ENCODE measurements around the gene STAG1. TPM values are rescaled to one million over a fixed set of nuclear protein-coding genes. Genes with fewer than 3 reads are reported as not detected.
"Not testable (repeated sequence)": the region's sequence is repeated elsewhere in the genome, so short reads cannot be mapped to it uniquely, and the experiment has no call there.

STAG1 gene
- 10 to 100 TPM; 11.8 to 22.6 (median 14.6) TPM for polyA plus RNA-seq

DNA sequence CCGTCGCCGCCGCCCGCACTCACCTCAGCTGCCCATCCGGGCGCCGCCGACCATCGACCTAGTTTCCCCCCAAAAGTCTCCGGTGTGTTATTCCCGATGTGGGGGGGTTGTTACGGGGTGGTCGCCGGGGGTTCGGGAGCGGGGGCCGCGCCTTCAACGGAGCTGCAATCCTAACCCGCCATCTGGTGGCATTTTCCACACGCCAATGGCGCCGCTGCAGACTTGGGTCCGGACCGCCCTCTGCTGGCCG, at the start of gene STAG1:
Gene STAG1, minus strand, starts transcription at position 207 of the 250 bp plus-strand sequence. CDS start 121,480 bp downstream, outside the sequence.
- H3K27ac Mint-ChIP-seq, result peak within 1 kb of the TSS; percentile 95 to 99 (median 98)
- H3K27me3 Mint-ChIP-seq (ENCODE audit: low read depth in 3 of 3), result peaks cover 13 to 25% (median 18%) of the 10 kb centered on the region in 3 donors
- H3K36me3 Mint-ChIP-seq, result no peaks in the 10 kb centered on the region
- peaks cover 48 to 49% of the 10 kb centered on the region in 2 donors for H3K4me1 Mint-ChIP-seq
- no peak for DNase-seq
- no peaks in the 10 kb centered on the region for H3K9me3 Mint-ChIP-seq
- H3K4me3 Mint-ChIP-seq, result peak within 1 kb of the TSS; percentile 95 to 98 (median 97)

DNA sequence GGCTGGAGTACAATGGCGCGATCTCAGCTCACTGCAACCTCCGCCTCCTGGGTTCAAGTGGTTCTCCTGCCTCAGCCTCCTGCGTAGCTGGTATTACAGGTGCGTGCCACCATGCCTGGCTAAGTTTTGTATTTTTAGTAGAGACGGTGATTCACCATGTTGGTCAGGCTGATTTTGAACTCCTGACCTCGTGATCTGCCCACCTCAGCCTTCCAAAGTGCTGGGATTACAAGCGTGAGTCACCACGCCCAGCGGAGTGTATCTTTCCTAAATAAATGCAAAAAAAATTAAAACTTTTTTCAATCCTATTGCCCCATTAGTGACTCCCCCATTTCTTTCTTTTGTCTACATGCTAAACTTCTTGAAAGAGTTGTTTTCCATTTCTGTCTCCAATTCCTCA, 49.0 kb upstream of the STAG1 start:
- H3K9me3 Mint-ChIP-seq; H3K27me3 Mint-ChIP-seq (ENCODE audit: low read depth in 3 of 3); DNase-seq; H3K27ac Mint-ChIP-seq; H3K4me3 Mint-ChIP-seq; H3K36me3 Mint-ChIP-seq: not testable (repeated sequence)
- peaks cover 19 to 24% of the 10 kb centered on the region in 2 donors for H3K4me1 Mint-ChIP-seq

DNA sequence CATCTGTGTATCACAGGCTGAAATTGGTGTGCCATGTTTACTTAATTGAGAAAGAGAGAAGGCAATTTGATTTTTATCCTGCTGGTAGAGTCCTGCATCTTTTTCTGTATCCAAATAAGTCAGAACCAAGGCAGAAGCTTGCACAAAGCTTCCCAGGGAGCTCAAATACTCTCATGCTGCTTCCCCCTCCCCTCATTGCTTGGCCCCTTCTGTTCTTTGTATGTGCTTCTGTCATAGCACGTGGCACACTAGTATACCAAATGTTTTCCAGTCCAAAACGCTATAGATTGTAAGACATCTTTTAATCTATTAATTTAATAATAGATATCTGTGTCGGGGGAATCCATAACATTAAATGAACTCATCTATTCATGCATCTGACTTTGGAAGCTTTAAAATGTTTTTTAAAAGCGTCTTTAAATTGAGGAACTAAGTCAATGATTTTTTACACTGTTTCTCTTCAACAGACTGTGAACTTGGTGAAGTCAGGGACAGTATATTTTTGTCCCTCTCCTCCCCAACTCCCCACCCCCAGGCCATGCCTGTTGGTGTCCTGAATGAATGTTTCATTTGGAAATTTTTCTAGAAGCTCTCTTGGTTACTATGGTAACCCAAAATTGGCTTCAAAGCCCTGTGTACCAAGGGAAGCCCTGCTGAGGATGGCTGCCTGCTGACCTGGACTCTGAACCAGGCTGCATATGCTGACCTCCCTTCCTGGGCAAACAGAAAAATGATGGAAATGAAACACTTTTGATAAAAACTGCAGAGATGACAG, 40.6 kb upstream of the STAG1 start:
- Mint-ChIP-seq H3K27ac (no peak overlapping the region), H3K4me3 (no peak overlapping the region)

DNA sequence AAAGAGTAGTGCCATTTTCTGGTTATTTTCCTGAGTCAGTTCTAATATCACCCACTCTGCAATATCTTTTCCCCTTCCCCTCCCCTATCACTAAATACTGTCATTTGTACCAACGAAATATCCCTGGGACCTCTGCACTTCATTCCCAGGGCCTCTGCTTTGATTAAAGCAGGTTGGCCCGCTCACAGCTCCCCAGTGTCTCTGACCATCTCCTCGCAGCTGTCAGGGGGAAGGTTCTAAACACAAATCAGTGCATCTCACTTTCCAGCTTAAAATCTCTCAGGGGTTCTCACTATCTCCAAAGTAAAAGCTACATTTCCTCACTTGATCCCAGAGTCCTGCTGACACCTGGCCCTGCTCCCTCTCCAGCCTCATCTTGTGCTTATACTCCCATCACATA, 38.6 kb upstream of the STAG1 start:
- Mint-ChIP-seq H3K4me3 (no peak overlapping the region), H3K36me3 (no peaks in the 10 kb centered on the region), H3K27ac (no peak overlapping the region), H3K4me1 (peaks cover 15 to 18% of the 10 kb centered on the region in 2 donors), H3K27me3 (ENCODE audit: low read depth in 3 of 3) (peaks cover 0 to 4% (median 2%) of the 10 kb centered on the region in 3 donors), H3K9me3 (no peaks in the 10 kb centered on the region)
- DNase-seq, result no peak

More for the DNA sequence above, 40.6 kb upstream of the STAG1 start:
- Mint-ChIP-seq H3K9me3 (no peaks in the 10 kb centered on the region), H3K36me3 (no peaks in the 10 kb centered on the region), H3K4me1 (peaks cover 0 to under 1% of the 10 kb centered on the region in 2 donors), H3K27me3 (ENCODE audit: low read depth in 3 of 3) (peaks cover 0 to 4% (median 2%) of the 10 kb centered on the region in 3 donors)
- no peak for DNase-seq

DNA sequence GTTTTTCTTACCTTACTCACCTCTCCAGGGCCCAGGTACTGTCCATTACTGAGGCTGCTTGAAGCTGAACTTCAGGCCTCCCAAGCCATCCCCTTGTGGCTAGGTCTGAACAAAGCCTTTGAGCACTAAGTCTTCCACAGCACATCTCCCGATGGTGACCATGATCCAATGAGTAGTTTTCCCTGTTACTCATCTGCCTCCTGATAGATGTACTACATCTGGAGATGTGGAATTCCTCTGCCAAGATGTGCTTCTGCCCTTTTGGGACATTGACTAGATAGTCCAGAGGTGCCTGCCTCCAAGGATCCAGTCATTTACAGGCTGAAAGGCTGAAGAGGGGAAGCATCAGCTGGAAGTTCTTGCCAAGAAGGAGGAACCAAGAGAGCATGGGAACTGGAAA, 37.8 kb upstream of the STAG1 start:
- DNase-seq, result no peak
- Mint-ChIP-seq H3K9me3 (no peaks in the 10 kb centered on the region), H3K36me3 (no peaks in the 10 kb centered on the region), H3K27ac (no peak overlapping the region), H3K27me3 (ENCODE audit: low read depth in 3 of 3) (peaks cover 0 to 4% (median 0%) of the 10 kb centered on the region in 3 donors), H3K4me3 (no peak overlapping the region), H3K4me1 (peaks cover 15 to 18% of the 10 kb centered on the region in 2 donors)

DNA sequence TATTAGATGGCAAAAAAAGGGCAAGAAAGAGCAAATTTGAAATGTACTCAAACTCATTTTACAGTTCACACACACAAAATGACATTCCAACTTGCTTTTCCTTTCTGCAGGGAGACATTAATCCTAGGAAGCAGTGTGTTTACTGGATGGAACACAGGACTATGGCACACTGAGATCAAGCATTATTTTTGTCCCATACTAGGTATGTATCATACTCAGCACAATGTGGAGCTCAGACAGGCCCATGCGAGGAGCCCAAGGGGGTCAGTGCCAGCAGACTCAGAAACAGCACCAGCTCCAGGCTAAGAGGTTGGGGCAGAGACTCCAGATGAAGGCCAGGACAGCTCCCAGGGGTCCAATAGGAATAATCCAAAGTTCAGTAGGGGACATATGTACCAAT, 36.0 kb upstream of the STAG1 start:
- Mint-ChIP-seq H3K27ac (no peak overlapping the region), H3K27me3 (ENCODE audit: low read depth in 3 of 3) (peaks cover 0 to 4% (median 0%) of the 10 kb centered on the region in 3 donors), H3K9me3 (no peaks in the 10 kb centered on the region), H3K36me3 (no peaks in the 10 kb centered on the region), H3K4me3 (no peak overlapping the region), H3K4me1 (peaks cover 15 to 18% of the 10 kb centered on the region in 2 donors)
- DNase-seq, result no peak

DNA sequence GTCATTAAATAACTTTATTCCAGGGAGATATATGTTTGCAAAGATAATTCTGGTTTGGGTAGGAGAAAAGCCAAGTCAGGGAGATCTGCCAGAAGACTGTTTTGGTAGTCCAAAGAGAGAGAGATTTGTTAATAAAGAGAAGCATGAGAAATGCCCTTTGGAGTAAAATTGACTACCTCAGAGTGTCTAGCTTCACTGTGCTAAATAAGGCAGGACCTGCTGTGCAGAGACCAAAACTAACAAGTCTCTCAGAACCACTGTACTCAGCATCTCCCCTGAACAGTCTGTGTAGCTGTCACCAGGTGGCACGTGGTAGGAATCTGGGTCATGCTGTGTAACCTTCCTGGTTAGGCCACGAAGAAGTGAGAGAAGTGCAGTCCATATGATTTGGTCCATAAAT, 35.2 kb upstream of the STAG1 start:
- DNase-seq, result peak; percentile 19 to 59 (median 44)
- Mint-ChIP-seq H3K4me3 (peak overlapping the region in 2 of 5 donors; percentile 31 to 33), H3K27ac (peak overlapping the region; percentile 44 to 76 (median 69))

DNA sequence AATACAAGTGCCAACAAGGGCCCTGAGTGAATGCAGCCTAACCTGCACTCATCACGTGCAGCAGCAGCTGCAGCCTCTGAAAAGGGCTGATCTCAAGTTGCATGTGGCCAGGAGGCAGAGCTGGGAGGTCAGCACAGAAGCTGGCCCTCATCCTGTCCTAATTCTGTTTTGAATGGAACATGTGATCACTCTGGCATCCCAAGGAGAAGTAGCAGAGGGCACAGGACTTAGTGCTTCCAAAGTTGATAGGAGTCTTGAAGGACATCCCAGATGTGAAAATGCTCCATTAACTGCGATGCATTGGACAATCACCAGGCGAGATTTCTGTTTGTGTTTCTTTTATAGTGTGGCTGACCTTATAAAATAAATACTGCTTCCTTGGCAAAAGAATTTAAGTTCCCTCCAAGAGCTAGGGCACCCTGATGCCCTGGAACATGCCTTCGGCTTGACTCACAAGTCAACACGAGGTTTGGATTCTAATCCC, 31.6 kb upstream of the STAG1 start:
- no peaks in the 10 kb centered on the region for H3K36me3 Mint-ChIP-seq
- no peak overlapping the region for H3K4me3 Mint-ChIP-seq
- peaks cover 15 to 18% of the 10 kb centered on the region in 2 donors for H3K4me1 Mint-ChIP-seq
- H3K9me3 Mint-ChIP-seq, result no peaks in the 10 kb centered on the region
- no peak for DNase-seq
- peaks cover 0 to 2% (median 0%) of the 10 kb centered on the region in 3 donors for H3K27me3 Mint-ChIP-seq (ENCODE audit: low read depth in 3 of 3)
- H3K27ac Mint-ChIP-seq, result no peak overlapping the region

More for the DNA sequence above, 35.2 kb upstream of the STAG1 start:
- H3K4me1 Mint-ChIP-seq, result peaks cover 15 to 18% of the 10 kb centered on the region in 2 donors
- H3K36me3 Mint-ChIP-seq, result no peaks in the 10 kb centered on the region
- no peaks in the 10 kb centered on the region for H3K9me3 Mint-ChIP-seq
- peaks cover 0 to 1% (median 0%) of the 10 kb centered on the region in 3 donors for H3K27me3 Mint-ChIP-seq (ENCODE audit: low read depth in 3 of 3)

DNA sequence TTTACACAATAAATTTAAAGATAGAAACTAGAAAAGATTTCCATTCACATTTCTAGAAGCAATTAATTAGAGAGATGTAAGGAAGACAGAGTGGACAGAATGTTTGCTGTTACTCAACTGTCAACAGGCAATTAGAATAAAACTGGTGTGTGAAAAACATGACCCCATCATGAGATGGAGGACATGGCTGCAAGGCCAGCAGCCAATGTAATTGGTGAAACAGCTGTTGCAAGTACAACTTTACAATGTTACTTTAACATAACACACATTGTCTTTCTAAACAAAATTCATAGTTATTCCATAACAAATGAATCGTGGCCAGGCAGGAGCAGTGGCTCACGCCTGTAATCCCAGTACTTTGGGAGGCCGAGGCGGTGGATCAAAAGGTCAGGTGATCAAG, 28.6 kb upstream of the STAG1 start:
- Mint-ChIP-seq H3K9me3 (no peaks in the 10 kb centered on the region), H3K4me1 (no peaks in the 10 kb centered on the region), H3K27me3 (ENCODE audit: low read depth in 3 of 3) (peaks cover 0 to 2% (median 0%) of the 10 kb centered on the region in 3 donors)

DNA sequence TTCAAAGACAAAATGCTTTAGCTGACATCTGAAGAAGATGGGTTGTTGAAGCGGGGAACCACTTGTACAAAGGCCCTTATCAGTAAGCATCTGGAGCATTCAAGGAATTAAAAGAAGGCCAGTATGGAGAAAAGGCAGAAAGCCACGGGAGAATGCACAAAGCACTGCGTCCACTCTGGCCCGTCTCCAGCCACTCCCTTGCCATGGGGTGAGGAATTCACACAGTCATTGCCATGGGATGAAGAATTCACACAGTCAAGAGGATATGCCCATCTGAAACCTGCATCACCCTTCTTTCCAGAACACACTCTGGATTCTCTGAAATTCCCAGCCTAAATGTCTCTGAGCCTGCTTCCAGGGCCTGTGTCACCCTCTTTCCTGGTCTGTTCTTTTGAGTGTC, 26.7 kb upstream of the STAG1 start:
- H3K36me3 Mint-ChIP-seq, result no peaks in the 10 kb centered on the region
- H3K27me3 Mint-ChIP-seq (ENCODE audit: low read depth in 3 of 3), result peaks cover 0 to 2% (median 0%) of the 10 kb centered on the region in 3 donors
- H3K4me3 Mint-ChIP-seq, result no peak overlapping the region
- no peak for DNase-seq
- H3K27ac Mint-ChIP-seq, result no peak overlapping the region
- H3K4me1 Mint-ChIP-seq, result no peaks in the 10 kb centered on the region
- no peaks in the 10 kb centered on the region for H3K9me3 Mint-ChIP-seq

More for the DNA sequence above, 28.6 kb upstream of the STAG1 start:
- no peaks in the 10 kb centered on the region for H3K36me3 Mint-ChIP-seq
- no peak overlapping the region for H3K27ac Mint-ChIP-seq
- no peak for DNase-seq
- H3K4me3 Mint-ChIP-seq, result no peak overlapping the region

DNA sequence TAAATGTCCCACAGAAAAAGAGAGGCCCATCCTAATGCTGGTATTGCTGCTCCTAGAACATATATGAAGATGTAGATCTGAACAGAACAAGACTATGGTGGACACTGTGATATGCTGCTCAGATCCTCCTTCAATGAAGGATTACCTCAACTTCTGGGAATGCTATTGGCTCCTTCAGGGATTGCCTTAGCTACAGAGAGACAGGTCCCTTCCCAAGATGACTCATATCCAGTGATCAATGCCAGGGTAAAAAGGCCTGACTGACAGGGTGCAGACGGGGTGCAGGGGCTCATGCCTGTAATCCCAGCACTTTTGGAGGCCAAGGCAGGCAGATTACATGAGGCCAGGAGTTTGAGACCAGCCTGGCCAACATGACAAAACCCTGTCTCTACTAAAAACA, 20.5 kb upstream of the STAG1 start:
- H3K9me3 Mint-ChIP-seq, result no peaks in the 10 kb centered on the region
- H3K27me3 Mint-ChIP-seq (ENCODE audit: low read depth in 3 of 3), result no peaks in the 10 kb centered on the region
- H3K27ac Mint-ChIP-seq, result no peak overlapping the region
- no peaks in the 10 kb centered on the region for H3K4me1 Mint-ChIP-seq
- DNase-seq, result no peak
- no peaks in the 10 kb centered on the region for H3K36me3 Mint-ChIP-seq
- H3K4me3 Mint-ChIP-seq, result no peak overlapping the region

DNA sequence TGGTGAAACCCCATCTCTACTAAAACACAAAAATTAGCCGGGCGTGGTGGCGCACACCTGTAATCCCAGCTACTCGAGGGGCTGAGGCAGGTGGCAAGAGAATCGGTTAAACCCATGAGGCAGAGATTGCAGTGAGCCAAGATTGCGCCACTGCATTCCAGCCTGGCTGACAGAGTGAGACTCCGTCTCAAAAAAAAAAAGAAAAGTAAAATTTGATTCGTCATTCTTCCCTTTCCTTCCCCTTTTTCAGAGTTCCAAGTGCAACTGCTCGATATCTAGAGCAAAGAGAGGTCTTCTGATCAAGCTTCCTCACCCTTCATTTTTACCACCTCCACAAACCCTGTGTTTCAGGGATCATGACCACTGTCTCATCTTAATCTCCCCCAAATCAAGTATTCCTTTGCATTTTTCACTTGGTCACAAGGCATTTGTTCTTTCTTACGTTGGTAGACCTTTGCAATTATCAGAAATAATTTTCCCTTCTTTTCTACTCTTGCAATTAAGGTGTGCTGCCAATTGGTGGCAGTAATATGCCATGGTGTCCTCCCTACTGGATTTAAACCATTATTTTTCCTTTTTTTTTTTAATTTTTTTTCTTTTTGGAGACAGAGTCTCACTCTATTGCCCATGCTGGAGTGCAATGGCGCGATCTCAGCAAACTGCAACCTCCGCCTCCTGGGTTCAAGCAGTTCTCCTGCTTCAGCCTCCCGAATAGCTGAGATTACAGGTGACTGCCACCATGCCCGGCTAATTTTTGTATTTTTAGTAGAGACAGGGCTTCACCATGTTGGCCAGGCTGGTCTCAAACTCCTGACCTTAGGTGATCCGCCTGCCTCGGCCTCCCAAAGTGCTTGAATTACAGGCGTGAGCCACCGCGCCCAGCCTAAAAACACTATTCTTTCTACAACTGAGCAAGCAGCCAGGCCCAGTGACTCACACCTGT, 6.3 kb upstream of the STAG1 start:
- not testable (repeated sequence) for H3K36me3 Mint-ChIP-seq; H3K9me3 Mint-ChIP-seq; H3K4me3 Mint-ChIP-seq; H3K27me3 Mint-ChIP-seq (ENCODE audit: low read depth in 3 of 3)
- Mint-ChIP-seq H3K27ac (peak overlapping the region in 1 of 6 donors; percentile 2), H3K4me1 (peaks cover 17 to 19% of the 10 kb centered on the region in 2 donors)
- DNase-seq, result peak in 1 of 3 donors; percentile 18

DNA sequence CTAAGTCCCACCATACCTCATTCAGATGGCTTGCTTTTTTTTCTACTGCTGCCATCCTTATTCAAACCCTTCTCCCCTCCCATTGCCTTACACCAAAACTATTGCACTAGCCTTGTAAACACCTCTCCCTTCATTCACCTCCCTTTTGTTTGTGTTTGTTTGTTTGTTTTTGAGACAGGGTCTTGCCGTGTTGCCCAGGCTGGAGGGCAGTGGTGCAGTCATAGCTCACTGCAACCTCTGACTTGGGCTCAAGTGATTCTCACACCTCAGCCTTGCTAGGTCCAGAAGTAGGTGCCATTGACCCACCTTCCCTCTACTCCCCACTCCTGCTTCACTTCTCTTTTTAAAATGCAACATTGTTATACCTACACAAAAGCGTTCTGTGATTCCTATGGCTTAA, 3.0 kb upstream of the STAG1 start:
- H3K4me3 Mint-ChIP-seq, result peak overlapping the region in 3 of 5 donors; percentile 10 to 48 (median 14)
- H3K4me1 Mint-ChIP-seq, result peaks cover 32 to 38% of the 10 kb centered on the region in 2 donors
- peaks cover 13 to 27% (median 18%) of the 10 kb centered on the region in 3 donors for H3K27me3 Mint-ChIP-seq (ENCODE audit: low read depth in 3 of 3)
- H3K27ac Mint-ChIP-seq, result peak overlapping the region; percentile 43 to 92 (median 70)
- DNase-seq, result no peak
- no peaks in the 10 kb centered on the region for H3K9me3 Mint-ChIP-seq
- H3K36me3 Mint-ChIP-seq, result no peaks in the 10 kb centered on the region
